B cell (primary cell): ENCODE measurements around the gene MESP1.

Experiments used
- EZH2 ChIP-seq: IDR thresholded peaks from 2 replicates; pipeline ENCODE4 v1.6.1; 2012; ENCODE audit warnings: borderline replicate concordance, low read depth, mild to moderate bottlenecking, moderate library complexity, low read length; ENCODE audit not compliant: insufficient read depth, poor library complexity, severe bottlenecking
- TF ChIP-seq, protein P1 (sequence below): fragments of 200-600 bp; IDR thresholded peaks from one replicate; pipeline ENCODE4 v1.8.0; 2022; ENCODE audit warnings: antibody characterized with exemption, mild to moderate bottlenecking

- TF ChIP-seq, protein P1, sequence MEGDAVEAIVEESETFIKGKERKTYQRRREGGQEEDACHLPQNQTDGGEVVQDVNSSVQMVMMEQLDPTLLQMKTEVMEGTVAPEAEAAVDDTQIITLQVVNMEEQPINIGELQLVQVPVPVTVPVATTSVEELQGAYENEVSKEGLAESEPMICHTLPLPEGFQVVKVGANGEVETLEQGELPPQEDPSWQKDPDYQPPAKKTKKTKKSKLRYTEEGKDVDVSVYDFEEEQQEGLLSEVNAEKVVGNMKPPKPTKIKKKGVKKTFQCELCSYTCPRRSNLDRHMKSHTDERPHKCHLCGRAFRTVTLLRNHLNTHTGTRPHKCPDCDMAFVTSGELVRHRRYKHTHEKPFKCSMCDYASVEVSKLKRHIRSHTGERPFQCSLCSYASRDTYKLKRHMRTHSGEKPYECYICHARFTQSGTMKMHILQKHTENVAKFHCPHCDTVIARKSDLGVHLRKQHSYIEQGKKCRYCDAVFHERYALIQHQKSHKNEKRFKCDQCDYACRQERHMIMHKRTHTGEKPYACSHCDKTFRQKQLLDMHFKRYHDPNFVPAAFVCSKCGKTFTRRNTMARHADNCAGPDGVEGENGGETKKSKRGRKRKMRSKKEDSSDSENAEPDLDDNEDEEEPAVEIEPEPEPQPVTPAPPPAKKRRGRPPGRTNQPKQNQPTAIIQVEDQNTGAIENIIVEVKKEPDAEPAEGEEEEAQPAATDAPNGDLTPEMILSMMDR = no peak
- TF ChIP-seq EZH2 = no peak
Observed at GRCh38 chr15:89754361-89755154, 3.5 kb upstream of the MESP1 start.
